IPS-15b (cell line): ENCODE data around the gene ANKRD33B.

Experiments used
- H3K27me3 ChIP-seq: one replicate; pipeline ENCODE4 v1.6.1; 2013; ENCODE audit warnings: low read length; ENCODE audit not compliant: control insufficient read depth, insufficient read depth
- H3K36me3 ChIP-seq: one replicate; pipeline ENCODE4 v1.6.1; 2013; ENCODE audit warnings: low read length; ENCODE audit not compliant: control insufficient read depth, insufficient read depth
- H3K4me1 ChIP-seq: one replicate; pipeline ENCODE4 v1.6.1; 2013; ENCODE audit warnings: mild to moderate bottlenecking, low read length; ENCODE audit not compliant: control insufficient read depth, insufficient read depth
- H3K4me3 ChIP-seq: one replicate; pipeline ENCODE4 v1.5.1; 2013; ENCODE audit warnings: low read depth, low read length
- H3K9ac ChIP-seq: one replicate; pipeline ENCODE4 v1.6.1; 2013; ENCODE audit warnings: low read depth, mild to moderate bottlenecking, low read length
- H3K9me3 ChIP-seq: one replicate; pipeline ENCODE4 v1.6.1; 2013; ENCODE audit warnings: mild to moderate bottlenecking, low read length; ENCODE audit not compliant: control insufficient read depth, insufficient read depth

ANKRD33B gene

DNA sequence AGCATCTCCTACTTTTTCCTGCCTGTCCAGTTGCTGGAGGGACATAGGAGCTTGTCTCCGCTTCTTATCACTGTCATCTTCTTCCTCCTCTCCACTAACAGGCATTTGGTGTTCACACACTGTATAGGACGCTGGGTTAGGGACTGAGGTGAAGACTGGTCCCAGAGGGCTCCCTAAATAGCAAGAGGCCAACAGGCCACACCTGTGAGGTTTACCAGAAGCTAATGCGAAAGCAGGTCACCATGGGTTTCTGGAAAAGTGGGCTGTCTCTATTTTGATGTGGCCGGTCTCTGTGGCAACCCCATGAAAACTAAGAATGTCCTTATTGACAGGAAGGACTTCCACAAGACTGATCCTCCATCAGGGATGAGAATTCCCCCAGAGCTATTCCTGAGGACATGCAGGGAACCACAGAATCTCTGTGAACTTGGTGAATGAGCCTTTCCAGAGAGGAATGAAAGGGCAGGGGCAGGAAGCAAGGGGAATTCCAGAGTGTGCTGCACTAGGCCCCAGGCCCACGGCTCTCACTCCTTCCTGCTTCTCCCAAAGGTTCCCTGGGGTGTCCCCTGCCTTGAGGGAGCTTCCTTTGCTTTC lies 135.5 kb downstream of the ANKRD33B start:
- H3K9ac ChIP-seq = no peak overlapping the region
- H3K9me3 ChIP-seq = no peaks in the 10 kb centered on the region
- H3K4me3 ChIP-seq = no peak overlapping the region
- H3K36me3 ChIP-seq = no peaks in the 10 kb centered on the region
- H3K4me1 ChIP-seq = peaks cover 16% of the 10 kb centered on the region
- no peaks in the 10 kb centered on the region for H3K27me3 ChIP-seq

DNA sequence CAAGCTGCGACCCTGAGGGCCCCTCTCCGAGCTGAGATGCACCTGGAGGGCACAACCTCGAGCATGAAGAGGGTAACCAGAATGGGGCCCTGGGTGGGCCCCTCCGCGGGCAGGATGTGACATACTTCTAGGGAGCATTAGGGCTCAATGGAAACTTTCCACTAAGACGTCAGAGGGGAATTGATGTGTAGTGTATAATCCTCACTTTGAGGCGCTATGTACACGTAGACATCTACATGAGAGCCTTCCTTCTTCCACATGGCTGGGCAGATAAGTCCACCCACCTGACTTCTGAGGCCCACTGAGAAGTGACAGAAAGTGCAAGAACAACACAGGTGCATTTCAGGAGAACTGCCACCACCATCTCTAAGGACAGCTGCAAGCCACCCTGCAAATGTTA lies 136.1 kb downstream of the ANKRD33B start:
- H3K4me3 ChIP-seq = no peak overlapping the region
- H3K4me1 ChIP-seq = peaks cover 16% of the 10 kb centered on the region
- H3K36me3 ChIP-seq = no peaks in the 10 kb centered on the region
- no peaks in the 10 kb centered on the region for H3K9me3 ChIP-seq
- H3K9ac ChIP-seq = no peak overlapping the region
- no peaks in the 10 kb centered on the region for H3K27me3 ChIP-seq

DNA sequence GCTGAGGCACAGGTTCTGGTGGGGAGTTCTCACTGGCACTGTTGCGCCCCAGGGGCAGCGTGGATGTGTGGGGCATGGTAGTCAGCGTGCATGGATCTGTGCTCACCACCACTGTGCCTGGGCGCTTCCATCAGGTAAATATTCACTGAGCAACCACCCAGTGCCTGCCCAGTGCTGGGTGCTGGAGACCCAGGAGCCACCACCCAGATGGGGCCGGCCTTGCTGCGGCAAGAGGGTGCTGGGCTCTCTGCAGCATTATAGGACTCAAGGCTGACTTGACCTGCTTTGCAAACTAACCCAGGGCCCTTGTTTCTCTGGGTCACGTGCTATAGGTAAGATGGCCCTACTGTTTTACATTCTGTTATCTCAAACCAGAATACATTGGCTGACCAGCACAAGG lies 136.6 kb downstream of the ANKRD33B start:
- H3K9ac ChIP-seq = peak overlapping the region; percentile 12
- H3K27me3 ChIP-seq = no peaks in the 10 kb centered on the region
- peaks cover 16% of the 10 kb centered on the region for H3K4me1 ChIP-seq
- no peak overlapping the region for H3K4me3 ChIP-seq
- H3K9me3 ChIP-seq = no peaks in the 10 kb centered on the region
- H3K36me3 ChIP-seq = no peaks in the 10 kb centered on the region

DNA sequence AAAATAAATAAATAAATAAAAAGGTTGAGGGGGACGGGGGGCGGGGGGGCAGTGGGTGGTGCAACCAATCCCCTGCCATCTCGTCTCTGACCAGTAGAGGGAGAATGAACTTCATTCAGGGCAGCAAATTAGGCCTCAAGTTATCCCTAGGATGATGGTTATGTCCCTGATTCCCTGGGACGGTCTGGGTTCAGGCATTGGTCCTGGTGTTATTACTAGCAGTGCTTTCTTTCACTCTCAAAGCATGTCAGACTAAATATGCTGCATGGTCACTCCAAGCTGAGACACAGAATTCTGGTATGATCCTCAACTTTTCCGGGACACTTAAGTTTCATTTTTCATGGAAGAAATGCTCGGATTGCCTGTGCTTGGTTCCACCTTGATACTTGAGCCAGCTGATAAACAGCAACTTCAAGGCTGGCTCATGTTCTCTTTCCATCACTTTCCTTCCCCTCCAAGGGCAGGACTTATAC lies 137.7 kb downstream of the ANKRD33B start:
- H3K9me3 ChIP-seq = no peaks in the 10 kb centered on the region
- H3K36me3 ChIP-seq = no peaks in the 10 kb centered on the region
- H3K9ac ChIP-seq = no peak overlapping the region
- H3K4me3 ChIP-seq = no peak overlapping the region
- peaks cover 16% of the 10 kb centered on the region for H3K4me1 ChIP-seq
- no peaks in the 10 kb centered on the region for H3K27me3 ChIP-seq

DNA sequence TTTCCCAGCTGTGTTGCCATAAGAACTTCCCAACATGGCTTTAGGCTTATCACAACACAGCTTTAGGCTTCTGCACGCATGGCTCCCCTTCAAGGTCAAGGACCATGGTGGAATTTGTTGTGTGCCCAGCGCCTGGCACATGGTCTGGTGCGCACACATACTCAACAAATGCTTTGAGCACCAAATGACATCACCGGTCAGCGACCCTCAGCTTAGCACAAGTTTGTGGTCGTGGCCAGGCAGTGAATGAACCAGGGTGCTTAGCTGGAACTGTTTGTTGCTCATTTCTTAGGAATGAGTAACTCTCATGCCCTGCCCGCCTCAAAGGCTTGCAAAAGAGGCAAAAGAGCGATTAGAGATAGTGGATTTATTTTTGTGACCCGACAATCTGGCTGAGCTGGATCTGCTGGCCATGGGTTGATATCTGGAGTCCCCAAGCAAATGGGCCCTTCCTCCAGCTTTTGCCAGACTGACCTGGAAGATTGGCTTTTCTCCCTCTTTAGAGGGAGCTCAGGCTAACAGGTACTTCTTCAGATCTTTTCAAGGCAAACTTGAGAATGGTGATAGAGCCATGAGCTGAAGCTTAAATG lies 138.3 kb downstream of the ANKRD33B start:
- H3K36me3 ChIP-seq = no peaks in the 10 kb centered on the region
- H3K27me3 ChIP-seq = no peaks in the 10 kb centered on the region
- peaks cover 16% of the 10 kb centered on the region for H3K4me1 ChIP-seq
- H3K9ac ChIP-seq = no peak overlapping the region
- H3K4me3 ChIP-seq = no peak overlapping the region
- H3K9me3 ChIP-seq = no peaks in the 10 kb centered on the region

DNA sequence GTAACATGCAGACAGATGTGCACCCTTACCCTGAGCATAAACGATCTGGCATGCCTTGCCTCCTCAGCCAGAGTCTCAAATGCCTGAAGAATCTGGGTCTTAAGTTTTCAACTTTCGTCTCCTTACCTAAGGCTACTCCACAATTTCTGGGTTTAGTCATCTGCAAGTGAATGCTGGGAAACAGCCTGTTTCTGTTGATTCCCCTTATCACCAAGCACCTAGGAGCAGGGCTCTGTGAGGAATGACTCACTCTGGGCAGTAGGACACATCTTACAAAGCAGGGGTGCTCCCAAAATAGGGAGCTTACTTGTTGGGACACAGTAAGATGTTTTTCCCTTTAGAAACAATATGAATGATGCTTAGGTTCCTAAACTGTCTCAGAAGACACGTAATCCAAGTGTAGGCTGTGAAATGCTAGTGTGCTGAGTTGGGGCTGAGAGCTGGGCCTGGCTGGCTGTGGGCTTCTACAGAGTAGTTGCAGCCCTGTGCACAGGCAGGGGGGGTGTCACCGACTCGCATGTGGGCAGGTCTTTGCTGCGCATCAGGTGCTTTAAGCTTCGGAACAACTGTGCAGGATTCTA lies 139.1 kb downstream of the ANKRD33B start:
- no peak overlapping the region for H3K4me3 ChIP-seq
- peaks cover 16% of the 10 kb centered on the region for H3K4me1 ChIP-seq
- no peaks in the 10 kb centered on the region for H3K27me3 ChIP-seq
- no peak overlapping the region for H3K9ac ChIP-seq
- no peaks in the 10 kb centered on the region for H3K9me3 ChIP-seq
- H3K36me3 ChIP-seq = no peaks in the 10 kb centered on the region

DNA sequence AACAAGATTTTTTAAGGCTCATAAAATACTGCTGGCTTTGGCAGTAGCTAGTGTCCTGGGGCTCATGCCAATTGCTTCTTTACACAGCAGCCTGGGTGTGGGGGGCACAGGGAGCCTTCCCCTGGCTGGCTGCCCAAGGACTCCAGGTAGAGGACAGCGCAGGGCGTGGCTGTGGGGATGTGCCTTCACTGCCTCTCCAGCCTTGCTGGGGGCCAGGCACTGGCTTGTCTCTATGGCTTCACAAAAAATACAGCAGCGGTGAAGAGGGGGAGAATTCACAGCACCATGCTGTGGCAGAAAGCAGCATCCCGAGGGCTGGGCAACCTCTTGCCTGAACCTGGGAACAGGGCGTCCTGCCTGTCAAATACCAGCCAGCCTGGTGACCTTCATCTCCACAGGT lies 139.8 kb downstream of the ANKRD33B start:
- Histone ChIP-seq H3K9ac (no peak overlapping the region), H3K27me3 (no peaks in the 10 kb centered on the region), H3K9me3 (no peaks in the 10 kb centered on the region), H3K36me3 (no peaks in the 10 kb centered on the region), H3K4me1 (peaks cover 16% of the 10 kb centered on the region), H3K4me3 (no peak overlapping the region)

DNA sequence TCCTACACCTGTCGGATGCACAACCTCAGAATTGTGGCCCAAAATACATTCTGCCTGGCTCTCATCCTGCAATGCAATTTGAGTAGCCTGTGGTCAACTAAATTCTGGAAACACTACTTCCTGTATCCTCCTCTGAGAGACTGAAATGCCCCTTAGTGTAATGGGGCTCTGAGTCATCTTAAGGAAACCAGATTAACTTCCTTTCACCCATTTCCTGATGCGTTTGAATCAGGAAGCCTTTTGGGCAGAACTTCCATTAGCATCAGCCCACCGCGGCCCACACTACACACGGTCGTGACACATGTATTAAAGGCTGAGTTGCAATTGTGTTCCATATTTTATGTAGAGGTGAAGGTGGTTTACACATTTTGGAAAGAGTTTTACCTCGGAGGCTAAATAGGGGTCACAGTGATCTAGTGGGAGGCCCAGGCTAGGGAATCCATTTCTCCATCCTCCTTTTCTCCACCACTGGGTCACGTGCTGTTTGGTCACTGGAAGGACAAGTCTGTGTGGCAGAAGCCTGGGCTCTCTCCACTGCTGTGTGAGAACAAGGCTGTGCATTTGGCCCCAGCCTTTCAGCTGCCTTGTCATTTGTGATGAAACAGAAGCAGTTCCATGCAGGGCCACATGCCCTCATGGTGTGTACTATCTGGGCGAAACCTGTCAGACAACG lies 141.2 kb downstream of the ANKRD33B start:
- no peaks in the 10 kb centered on the region for H3K9me3 ChIP-seq
- no peak overlapping the region for H3K9ac ChIP-seq
- peaks cover 14% of the 10 kb centered on the region for H3K4me1 ChIP-seq
- H3K4me3 ChIP-seq = no peak overlapping the region
- no peaks in the 10 kb centered on the region for H3K27me3 ChIP-seq
- H3K36me3 ChIP-seq = no peaks in the 10 kb centered on the region

DNA sequence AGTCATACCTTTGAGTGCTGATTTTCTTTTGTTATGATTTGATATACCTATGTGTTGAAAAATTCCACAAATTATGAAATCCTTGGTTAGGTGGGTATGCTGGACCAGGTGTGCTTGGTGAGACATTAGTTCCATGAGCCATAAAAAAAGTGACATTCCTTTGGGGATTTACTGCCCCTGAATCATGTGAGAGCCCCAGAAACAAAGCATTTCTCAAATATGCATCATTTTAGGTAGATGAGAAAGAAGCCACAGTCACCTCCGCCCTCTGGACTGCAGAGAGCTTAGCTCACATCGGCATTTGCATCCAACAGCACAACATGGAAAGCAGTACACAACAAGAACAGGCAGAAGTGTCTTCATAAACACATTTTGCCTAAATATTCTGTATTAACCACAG lies 141.9 kb downstream of the ANKRD33B start:
- no peaks in the 10 kb centered on the region for H3K9me3 ChIP-seq
- H3K27me3 ChIP-seq = no peaks in the 10 kb centered on the region
- peaks cover 7% of the 10 kb centered on the region for H3K4me1 ChIP-seq
- H3K36me3 ChIP-seq = no peaks in the 10 kb centered on the region
- no peak overlapping the region for H3K4me3 ChIP-seq
- H3K9ac ChIP-seq = no peak overlapping the region

DNA sequence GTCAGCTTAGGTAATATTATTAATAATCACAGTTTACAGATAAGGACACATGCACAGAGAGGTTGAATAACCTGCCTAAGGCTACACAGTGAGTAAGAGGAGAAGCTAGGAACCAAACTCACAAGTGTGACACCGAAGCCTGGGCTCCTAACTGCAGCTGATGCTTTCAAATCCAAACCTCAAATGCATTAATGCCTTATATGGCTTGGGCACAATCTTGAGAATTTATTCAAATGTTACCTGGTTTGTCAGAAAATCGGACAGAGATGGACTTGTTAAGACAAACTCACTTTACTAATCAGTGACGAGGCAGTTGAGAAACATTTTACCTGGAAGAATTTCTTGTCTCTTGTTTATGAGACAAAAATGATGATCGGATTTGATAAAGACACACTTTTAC lies 142.5 kb downstream of the ANKRD33B start:
- Histone ChIP-seq H3K9ac (no peak overlapping the region), H3K4me1 (peaks cover 2% of the 10 kb centered on the region), H3K36me3 (no peaks in the 10 kb centered on the region), H3K4me3 (no peak overlapping the region), H3K27me3 (no peaks in the 10 kb centered on the region), H3K9me3 (no peaks in the 10 kb centered on the region)
